Gastroesophageal sphincter (tissue), 4 donors: ENCODE results near the gene KIAA1958. TPM values are rescaled to one million over a fixed set of nuclear protein-coding genes. Genes with fewer than 3 reads are reported as not detected.

ENCODE experiments used
- ATAC-seq: fragments of 150-250 bp; one replicate; pipeline ENCODE4 v1.9.1; 2016; ENCODE audit warnings: mild to moderate bottlenecking, moderate library complexity
- H3K27ac ChIP-seq, 4 donors: fragments of 200-600 bp; sonication (generic) in 3 of 4; 1 replicate in 3 of 4; 2 replicates in 1 of 4; pipeline ENCODE4 v1.5.1; 2016 to 2019
- H3K27me3 ChIP-seq: fragments of 200-600 bp; sonication (generic); one replicate; pipeline ENCODE4 v1.5.1; 2019
- H3K36me3 ChIP-seq, 2 donors: fragments of 200-600 bp; sonication (generic); one replicate each; pipeline ENCODE4 v1.5.1; 2019; ENCODE audit warnings: control low read depth in 1 of 2
- H3K4me1 ChIP-seq, 3 donors: fragments of 200-600 bp; sonication (generic); 1 replicate in 2 of 3; 2 replicates in 1 of 3; pipeline ENCODE4 v1.5.1; 2016 to 2019; ENCODE audit warnings: control low read depth in 2 of 3
- H3K4me3 ChIP-seq, 2 donors: fragments of 200-600 bp; sonication (generic); one replicate each; pipeline ENCODE4 v1.5.1; 2019; ENCODE audit warnings: mild to moderate bottlenecking in 1 of 2, moderate library complexity in 1 of 2
- H3K9me3 ChIP-seq, 3 donors: fragments of 200-600 bp; sonication (generic); one replicate each; pipeline ENCODE4 v1.5.1; 2017 to 2019; ENCODE audit warnings: control low read depth in 2 of 3
- EP300 ChIP-seq: sonication (generic); formaldehyde crosslinking; IDR thresholded peaks from one replicate; pipeline ENCODE4 v1.6.1; 2017; ENCODE audit warnings: antibody characterized with exemption, mild to moderate bottlenecking
- POLR2A ChIP-seq, 2 donors: fragments of 450-650 bp; IDR thresholded peaks; one replicate each; pipeline ENCODE4 v1.6.1; 2017; ENCODE audit warnings: antibody characterized with exemption in 2 of 2, mild to moderate bottlenecking in 2 of 2, moderate library complexity in 1 of 2
- POLR2AphosphoS5 ChIP-seq: sonication (generic); formaldehyde crosslinking; IDR thresholded peaks from one replicate; pipeline ENCODE4 v1.6.1; 2017; ENCODE audit warnings: antibody characterized with exemption
- WGBS, 2 donors: methylation state at CpG; one replicate each; pipeline ENCODE4 v1.1.5; 2018; ENCODE audit warnings: low coverage in 1 of 2; 5-methylcytosine and 5-hydroxymethylcytosine counted together
- total RNA-seq, 4 donors: library from RNA; depleted of rRNA; stranded (reverse); fragments of >200 nt; gene quantifications; one replicate each; pipeline ENCODE4 v1.1.0, GENCODE V29; 2016
- TF ChIP-seq, protein P1 (sequence below), 4 experiments: fragments of 200-600 bp in 2 of 4; fragments of 450-650 bp in 2 of 4; sonication (generic) in 1 of 4; IDR thresholded peaks; one replicate each; pipeline ENCODE4 v1.5.1; 2017 to 2019; ENCODE audit warnings: antibody characterized with exemption in 4 of 4, mild to moderate bottlenecking in 2 of 4, moderate library complexity in 2 of 4

The KIAA1958 gene
- total RNA-seq, 4 donors from 2014 or later: 3.5 to 8.4 (median 3.9) TPM

DNA sequence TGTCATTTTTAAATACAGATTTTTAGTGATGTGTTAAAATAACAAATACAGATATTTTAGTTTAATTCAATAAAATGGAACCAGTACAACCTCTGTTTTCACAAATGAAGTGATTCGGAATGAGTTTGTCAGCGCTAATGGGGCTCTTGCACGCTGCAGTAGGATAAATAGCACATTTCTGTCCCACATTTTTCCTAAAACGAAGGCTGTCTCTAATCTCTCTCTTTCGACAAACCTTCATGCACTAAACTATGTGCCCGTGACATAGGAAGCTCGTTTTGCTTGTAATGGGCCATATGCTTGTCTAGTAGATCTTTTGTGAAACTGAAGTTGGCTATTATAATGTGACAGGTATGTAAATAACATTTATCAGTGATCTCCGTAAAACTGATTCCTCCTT lies 130.7 kb downstream of the KIAA1958 start:
- Histone ChIP-seq H3K4me1 (no peaks in the 10 kb centered on the region), H3K4me3 (no peak overlapping the region), H3K27ac (no peak overlapping the region), H3K36me3 (no peaks in the 10 kb centered on the region), H3K27me3 (no peaks in the 10 kb centered on the region), H3K9me3 (no peaks in the 10 kb centered on the region)
- 37 to 77% methylated on average over 8 of the region's 8 CpGs for WGBS, 2 donors
- TF ChIP-seq EP300 (no peak), POLR2AphosphoS5 (no peak), POLR2A (IDR thresholded peaks at IDR 0.05) (no peak)
- TF ChIP-seq, protein P1, sequence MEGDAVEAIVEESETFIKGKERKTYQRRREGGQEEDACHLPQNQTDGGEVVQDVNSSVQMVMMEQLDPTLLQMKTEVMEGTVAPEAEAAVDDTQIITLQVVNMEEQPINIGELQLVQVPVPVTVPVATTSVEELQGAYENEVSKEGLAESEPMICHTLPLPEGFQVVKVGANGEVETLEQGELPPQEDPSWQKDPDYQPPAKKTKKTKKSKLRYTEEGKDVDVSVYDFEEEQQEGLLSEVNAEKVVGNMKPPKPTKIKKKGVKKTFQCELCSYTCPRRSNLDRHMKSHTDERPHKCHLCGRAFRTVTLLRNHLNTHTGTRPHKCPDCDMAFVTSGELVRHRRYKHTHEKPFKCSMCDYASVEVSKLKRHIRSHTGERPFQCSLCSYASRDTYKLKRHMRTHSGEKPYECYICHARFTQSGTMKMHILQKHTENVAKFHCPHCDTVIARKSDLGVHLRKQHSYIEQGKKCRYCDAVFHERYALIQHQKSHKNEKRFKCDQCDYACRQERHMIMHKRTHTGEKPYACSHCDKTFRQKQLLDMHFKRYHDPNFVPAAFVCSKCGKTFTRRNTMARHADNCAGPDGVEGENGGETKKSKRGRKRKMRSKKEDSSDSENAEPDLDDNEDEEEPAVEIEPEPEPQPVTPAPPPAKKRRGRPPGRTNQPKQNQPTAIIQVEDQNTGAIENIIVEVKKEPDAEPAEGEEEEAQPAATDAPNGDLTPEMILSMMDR (IDR thresholded peaks at IDR 0.05): no peak
- no peak for ATAC-seq

DNA sequence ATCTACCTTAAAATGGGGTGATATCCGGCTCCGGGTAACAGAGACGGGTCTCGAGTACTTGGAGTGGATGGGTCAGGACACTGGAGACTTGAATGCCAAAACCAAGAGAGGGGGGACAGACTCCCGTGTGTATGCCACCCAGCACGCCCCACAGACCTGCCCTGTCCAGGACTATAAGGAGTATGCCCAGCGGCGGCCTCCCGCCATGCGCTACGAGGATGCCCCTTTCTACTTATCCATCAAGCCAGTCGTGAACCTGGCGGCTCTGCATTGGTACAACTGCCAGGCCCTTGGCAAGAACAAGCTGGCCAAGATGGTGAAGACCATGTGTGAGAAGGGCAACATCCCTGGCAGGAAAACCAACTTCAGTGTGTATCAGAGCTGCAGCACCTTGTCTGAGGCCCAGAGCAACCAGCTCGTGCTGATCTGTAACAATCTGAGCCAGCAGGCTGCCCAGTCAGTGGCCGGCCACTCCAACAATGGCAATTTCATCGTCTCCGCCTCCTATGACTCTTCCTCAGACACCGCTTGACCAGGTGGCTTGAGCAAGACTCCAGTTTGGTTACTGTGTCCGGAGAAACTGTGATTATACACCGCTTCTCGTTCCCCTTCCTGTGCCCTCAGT lies 131.9 kb downstream of the KIAA1958 start:
- Histone ChIP-seq H3K4me3 (no peak overlapping the region), H3K27ac (no peak overlapping the region), H3K9me3 (no peaks in the 10 kb centered on the region), H3K36me3 (no peaks in the 10 kb centered on the region), H3K27me3 (no peaks in the 10 kb centered on the region), H3K4me1 (no peaks in the 10 kb centered on the region)
- no peak for ATAC-seq
- TF ChIP-seq POLR2AphosphoS5 (no peak), POLR2A (IDR thresholded peaks at IDR 0.05) (no peak), EP300 (no peak)
- TF ChIP-seq, protein P1 (IDR thresholded peaks at IDR 0.05): no peak
- WGBS, 2 donors: 91 to 93% methylated on average over 7 to 11 of the region's 21 CpGs

DNA sequence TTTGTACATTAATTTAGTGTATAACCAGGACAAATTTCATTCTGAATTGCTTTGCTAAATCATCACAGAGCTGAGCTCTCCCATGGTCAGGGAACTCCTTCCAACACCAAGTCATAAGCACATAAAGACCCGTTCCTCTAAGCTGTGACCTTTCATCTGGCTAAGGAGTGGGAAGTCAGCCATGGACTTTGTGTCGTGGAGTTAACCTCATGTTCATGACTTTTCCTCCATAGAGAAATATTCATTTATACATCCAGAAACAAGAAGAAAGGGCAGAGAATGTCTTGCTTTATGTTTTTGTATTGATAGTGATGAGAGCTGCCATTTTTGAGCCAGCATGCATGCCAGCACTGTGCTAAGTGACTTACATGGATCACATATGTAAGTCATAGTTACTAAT lies 133.8 kb downstream of the KIAA1958 start:
- Histone ChIP-seq H3K27me3 (no peaks in the 10 kb centered on the region), H3K4me3 (no peak overlapping the region), H3K27ac (no peak overlapping the region), H3K9me3 (no peaks in the 10 kb centered on the region), H3K4me1 (no peaks in the 10 kb centered on the region), H3K36me3 (no peaks in the 10 kb centered on the region)
- ATAC-seq: no peak
- WGBS, 2 donors: 79 to 82% methylated on average over 2 of the region's 2 CpGs
- TF ChIP-seq, protein P1 (IDR thresholded peaks at IDR 0.05): no peak
- TF ChIP-seq EP300: no peak
- no peak for TF ChIP-seq POLR2AphosphoS5
- TF ChIP-seq POLR2A (IDR thresholded peaks at IDR 0.05): no peak

- H3K9me3 ChIP-seq: no peaks in the 10 kb centered on the region
- H3K27me3 ChIP-seq: no peaks in the 10 kb centered on the region
- no peaks in the 10 kb centered on the region for H3K36me3 ChIP-seq
- no peak overlapping the region for H3K4me3 ChIP-seq
- 58 to 74% methylated on average over 3 of the region's 3 CpGs for WGBS, 2 donors
- TF ChIP-seq EP300: no peak
- TF ChIP-seq, protein P1 (IDR thresholded peaks at IDR 0.05): no peak
- no peak for TF ChIP-seq POLR2A (IDR thresholded peaks at IDR 0.05)
- no peak for TF ChIP-seq POLR2AphosphoS5
- ATAC-seq: no peak
- H3K4me1 ChIP-seq: no peaks in the 10 kb centered on the region
- H3K27ac ChIP-seq: no peak overlapping the region
Observed at GRCh38 chr9:112621018-112621655, 134.5 kb downstream of the KIAA1958 start.

GRCh38 chr9:112623198-112623597 lies 136.6 kb downstream of the KIAA1958 start:
- H3K36me3 ChIP-seq: no peaks in the 10 kb centered on the region
- H3K27me3 ChIP-seq: no peaks in the 10 kb centered on the region
- H3K9me3 ChIP-seq: no peaks in the 10 kb centered on the region
- 77 to 93% methylated on average over 2 of the region's 2 CpGs for WGBS, 2 donors
- ATAC-seq: no peak
- no peak overlapping the region for H3K4me3 ChIP-seq
- no peak overlapping the region for H3K27ac ChIP-seq
- TF ChIP-seq, protein P1 (IDR thresholded peaks at IDR 0.05): no peak
- TF ChIP-seq POLR2A (IDR thresholded peaks at IDR 0.05): no peak
- no peak for TF ChIP-seq EP300
- H3K4me1 ChIP-seq: peaks cover 0 to 11% (median 0%) of the 10 kb centered on the region in 3 donors
